ENCODE measurements around the gene MANF.

GRCh38 chr3:51429138-51429537, 44.0 kb downstream of the MANF start:
- no peak for TF ChIP-seq CTCF (conservative IDR thresholded peaks at IDR 0.05; ENCODE audit: low read length)
- TF ChIP-seq EZH2phosphoT487 (IDR thresholded peaks at IDR 0.05; ENCODE audit: borderline replicate concordance, low read depth, low read length) = no peak
